ENCODE results near the gene TMEM175.

TMEM175 gene

GRCh38 chr4:947491-947971 is 15.3 kb downstream of the TMEM175 start:
- DNase-seq (ENCODE audit: low read depth) = no peak

GRCh38 chr4:948101-948935 is 16.1 kb downstream of the TMEM175 start:
- no peak for DNase-seq (ENCODE audit: low read depth)

- DNase-seq (ENCODE audit: low read depth) = no peak
These were observed 16.7 kb downstream of the TMEM175 start for GRCh38 chr4:948936-949300.

GRCh38 chr4:949656-950055 is 17.4 kb downstream of the TMEM175 start:
- DNase-seq (ENCODE audit: low read depth) = no peak

GRCh38 chr4:950136-951020 is 18.1 kb downstream of the TMEM175 start:
- DNase-seq (ENCODE audit: low read depth) = no peak

- DNase-seq (ENCODE audit: low read depth) = no peak
These were observed 18.9 kb downstream of the TMEM175 start for GRCh38 chr4:951186-951585.

GRCh38 chr4:951594-952468 is 19.6 kb downstream of the TMEM175 start:
- DNase-seq (ENCODE audit: low read depth) = no peak

GRCh38 chr4:952881-953573 is 20.8 kb downstream of the TMEM175 start:
- DNase-seq (ENCODE audit: low read depth) = no peak

GRCh38 chr4:953574-953915 is 21.3 kb downstream of the TMEM175 start:
- DNase-seq (ENCODE audit: low read depth) = no peak

- DNase-seq (ENCODE audit: low read depth) = no peak
These were observed 22.2 kb downstream of the TMEM175 start for GRCh38 chr4:954211-955020.

- no peak for DNase-seq (ENCODE audit: low read depth)
These were observed 23.1 kb downstream of the TMEM175 start for GRCh38 chr4:955161-955921.

GRCh38 chr4:955931-956381 is 23.7 kb downstream of the TMEM175 start:
- no peak for DNase-seq (ENCODE audit: low read depth)

GRCh38 chr4:956531-957230 is 24.4 kb downstream of the TMEM175 start:
- no peak for DNase-seq (ENCODE audit: low read depth)

- no peak for DNase-seq (ENCODE audit: low read depth)
These were observed 24.9 kb downstream of the TMEM175 start for GRCh38 chr4:957231-957580.

GRCh38 chr4:957581-958313 is 25.5 kb downstream of the TMEM175 start:
- no peak for DNase-seq (ENCODE audit: low read depth)

- no peak for DNase-seq (ENCODE audit: low read depth)
These were observed 26.0 kb downstream of the TMEM175 start for GRCh38 chr4:958314-958665.

- DNase-seq (ENCODE audit: low read depth) = no peak
These were observed 26.6 kb downstream of the TMEM175 start for GRCh38 chr4:958696-959337.
